ENCODE data around the gene ZMYND11.

The ZMYND11 gene

DNA sequence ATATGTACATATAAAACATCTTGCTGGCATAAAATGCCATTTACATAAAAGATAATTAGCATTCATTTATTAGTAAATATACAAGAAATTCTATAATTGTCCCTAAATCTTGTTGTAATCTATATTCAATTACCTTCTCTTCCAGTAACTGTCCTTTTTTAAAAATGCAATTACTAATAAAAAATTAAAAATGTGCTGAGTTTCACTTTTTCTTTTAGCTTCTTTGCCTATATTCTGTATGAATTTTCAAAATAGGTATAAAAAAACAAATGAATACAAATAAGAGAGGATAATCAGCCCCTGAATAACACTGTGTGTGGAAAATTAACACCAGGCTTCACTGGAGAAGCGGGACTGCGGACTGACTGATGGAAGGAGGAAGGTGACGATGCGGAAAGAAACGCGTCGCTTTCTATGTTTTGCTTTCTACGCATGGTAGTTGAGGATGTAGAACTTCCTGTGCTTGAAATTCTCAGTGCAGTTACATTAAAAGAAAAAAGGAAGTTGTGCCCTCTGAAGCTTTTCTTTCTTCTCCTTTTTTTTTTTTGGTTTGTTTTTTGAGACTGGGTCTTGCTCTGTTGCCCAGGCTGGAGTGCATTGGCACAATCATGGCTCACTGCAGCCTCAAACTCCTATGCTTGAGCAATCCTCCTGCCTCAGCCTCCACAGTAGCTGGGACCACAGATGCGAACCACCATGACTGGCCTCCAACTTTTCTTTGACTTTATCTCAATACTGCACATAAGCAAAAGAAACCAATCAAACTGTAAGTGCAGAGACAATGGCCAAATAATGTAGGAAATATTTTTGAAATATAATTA, 7.4 kb upstream of the ZMYND11 start:
- no peak for DNase-seq
- in situ Hi-C loops (cut with HindIII; ENCODE audit: low pct_ligation_motif_present, low pct_unique_long_range_greater_than_20kb, low sequenced_read_pairs) = no loop called here

DNA sequence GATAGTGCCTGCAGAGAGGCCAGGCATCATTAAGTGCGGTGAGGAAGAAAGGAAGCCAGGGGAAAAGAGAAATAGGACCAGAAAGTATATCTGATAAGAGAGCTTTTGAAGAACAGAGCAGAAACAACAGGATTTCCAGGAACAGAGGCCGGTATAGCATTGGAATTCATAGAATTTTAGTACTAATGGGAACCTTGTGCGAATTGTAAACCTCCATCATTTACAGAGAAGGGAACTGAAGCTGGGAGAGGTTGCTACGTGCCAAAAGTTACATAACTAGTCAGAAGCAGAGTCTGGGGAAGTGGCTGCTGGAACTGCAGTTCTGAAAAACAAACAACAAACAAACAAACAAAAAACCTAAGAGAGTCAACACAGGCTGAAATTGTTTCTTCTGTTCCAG, 5.4 kb upstream of the ZMYND11 start:
- no peak for DNase-seq
- in situ Hi-C loops (cut with HindIII; ENCODE audit: low pct_ligation_motif_present, low pct_unique_long_range_greater_than_20kb, low sequenced_read_pairs) = no loop called here

DNA sequence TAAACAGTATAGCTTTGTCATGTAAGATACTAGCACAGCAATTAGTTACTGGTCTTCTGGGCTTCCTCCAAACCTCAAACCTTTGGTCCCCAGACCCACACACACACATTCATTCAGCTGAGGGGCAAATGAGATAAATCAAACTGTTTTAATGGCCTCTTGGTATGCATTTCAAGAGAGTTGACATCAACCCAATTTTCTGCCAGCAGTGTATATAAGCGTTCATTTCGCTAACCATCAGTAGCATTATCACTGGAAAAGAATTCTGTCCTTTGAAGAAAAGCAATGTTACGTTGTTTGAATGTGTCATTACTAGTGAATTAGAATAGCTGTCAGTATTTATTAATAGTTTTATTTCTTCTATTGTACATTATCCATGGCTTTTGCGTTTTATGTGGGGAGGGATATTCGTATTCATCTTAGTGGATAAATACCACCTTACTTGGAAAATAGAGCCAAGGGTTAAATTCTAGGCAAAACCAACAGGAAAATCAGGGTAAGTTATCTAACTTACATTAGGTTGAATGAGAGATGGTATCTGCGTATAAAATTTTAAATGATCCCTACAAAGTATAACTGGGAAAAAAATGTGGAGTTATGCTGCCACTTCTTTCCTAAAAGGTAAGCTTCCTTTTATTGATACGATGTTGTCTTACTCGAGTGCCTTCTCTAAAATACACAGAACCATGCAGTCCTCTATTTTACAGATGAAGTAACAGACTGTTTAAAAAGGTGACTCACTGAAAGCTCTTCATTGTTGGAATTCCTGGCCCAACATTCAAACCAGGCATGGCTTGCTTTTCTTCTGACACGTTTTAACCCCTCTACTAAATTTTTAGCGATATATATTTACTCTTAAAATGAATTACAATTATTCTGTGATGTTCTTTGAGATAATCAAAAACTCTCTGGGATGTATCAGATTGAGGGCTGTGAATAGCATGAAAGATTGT, 2.0 kb upstream of the ZMYND11 start:
- DNase-seq = peak; percentile 88

DNA sequence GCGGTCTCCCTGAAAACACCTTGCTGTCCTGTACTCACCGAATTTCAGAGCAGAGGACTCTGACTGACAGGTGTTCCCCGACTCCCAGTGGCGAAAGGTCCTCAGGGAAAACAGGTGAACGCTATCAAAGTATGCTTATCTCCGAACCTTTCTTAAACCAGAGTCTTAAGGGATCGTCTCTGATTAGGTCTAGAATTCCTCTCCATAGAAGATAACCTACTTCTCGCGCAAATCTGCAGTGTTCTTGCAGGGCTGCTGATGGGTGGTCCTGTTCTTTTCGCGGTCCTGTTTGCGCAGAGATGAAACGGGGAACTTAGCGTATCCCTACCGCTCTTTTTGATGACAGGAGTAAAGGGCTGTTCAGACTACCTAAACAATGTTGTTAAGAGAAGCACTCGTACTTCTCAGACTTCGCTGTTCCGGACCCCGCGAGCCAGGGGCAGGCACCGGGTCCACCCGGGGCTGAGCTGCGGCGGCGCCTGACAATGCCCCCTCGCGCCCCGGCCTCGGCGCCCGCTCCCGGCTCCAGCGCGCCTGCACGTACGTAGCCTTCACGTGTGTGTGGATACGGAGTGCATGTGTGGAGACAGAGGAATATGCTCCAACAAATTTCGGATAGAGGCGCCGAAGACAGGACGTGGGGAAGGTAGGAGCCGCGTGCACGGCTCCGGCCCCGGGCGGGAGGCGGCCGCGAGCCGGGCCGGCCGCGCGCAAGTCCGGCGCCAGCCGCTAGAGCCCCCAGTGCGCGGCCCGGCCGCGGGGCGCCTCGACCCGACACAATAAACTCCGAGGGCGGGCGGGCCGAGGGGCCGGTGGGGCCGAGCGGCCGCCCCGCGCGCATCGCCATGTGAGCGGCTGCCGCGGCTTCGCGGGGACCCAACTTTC, 766 bp upstream of the ZMYND11 start:
- in situ Hi-C loops (cut with HindIII; ENCODE audit: low pct_ligation_motif_present, low pct_unique_long_range_greater_than_20kb, low sequenced_read_pairs) = no loop called here
- peak; percentile 23 for DNase-seq

More for the DNA sequence above, 2.0 kb upstream of the ZMYND11 start:
- in situ Hi-C loops (cut with HindIII; ENCODE audit: low pct_ligation_motif_present, low pct_unique_long_range_greater_than_20kb, low sequenced_read_pairs) = no loop called here

DNA sequence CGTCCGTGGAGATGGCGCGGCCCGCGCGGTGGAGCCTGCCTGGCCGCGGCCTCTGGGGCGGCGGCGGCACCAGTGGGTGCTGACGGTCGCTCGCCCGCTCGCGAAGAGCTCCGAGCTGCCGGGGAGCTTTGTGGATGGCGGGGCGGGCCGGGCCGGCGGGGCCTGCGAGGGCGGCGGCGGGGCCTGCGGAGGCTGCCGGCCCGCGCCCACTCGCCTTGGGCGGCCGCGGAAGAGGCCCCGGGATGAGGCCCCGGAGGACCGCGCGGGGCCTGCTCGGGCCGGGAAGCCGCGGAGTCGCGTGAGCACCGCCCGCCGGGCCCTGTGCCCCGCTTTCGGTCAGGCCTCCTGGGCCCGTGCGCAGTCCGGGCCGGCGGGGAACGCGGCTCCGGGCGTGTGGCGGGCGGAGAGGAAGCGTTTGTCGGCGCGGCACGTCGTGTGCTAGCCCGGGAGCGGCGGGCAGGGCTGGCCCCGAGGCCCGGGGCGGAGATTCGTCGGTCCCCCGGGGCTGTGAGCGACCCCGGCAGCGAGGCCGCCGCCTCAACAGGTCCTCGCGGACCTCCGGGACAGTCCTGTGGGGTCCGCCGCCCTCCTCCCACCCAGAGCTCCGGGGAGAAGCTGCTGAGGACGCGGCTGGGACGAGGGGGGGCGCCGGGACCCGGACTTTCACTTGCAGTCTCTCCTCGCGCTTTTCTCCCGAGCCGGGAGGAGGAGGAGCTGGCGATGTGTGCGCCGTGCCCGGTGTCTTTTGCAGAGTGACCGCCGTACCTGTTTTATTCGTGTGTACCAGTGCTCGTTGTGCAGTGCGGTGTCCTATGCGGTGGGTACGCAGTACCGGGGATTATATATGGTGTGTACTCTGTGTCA, 578 bp downstream of the ZMYND11 start:
- peak; percentile 49 for DNase-seq
- in situ Hi-C loops (cut with HindIII; ENCODE audit: low pct_ligation_motif_present, low pct_unique_long_range_greater_than_20kb, low sequenced_read_pairs) = no loop called here

DNA sequence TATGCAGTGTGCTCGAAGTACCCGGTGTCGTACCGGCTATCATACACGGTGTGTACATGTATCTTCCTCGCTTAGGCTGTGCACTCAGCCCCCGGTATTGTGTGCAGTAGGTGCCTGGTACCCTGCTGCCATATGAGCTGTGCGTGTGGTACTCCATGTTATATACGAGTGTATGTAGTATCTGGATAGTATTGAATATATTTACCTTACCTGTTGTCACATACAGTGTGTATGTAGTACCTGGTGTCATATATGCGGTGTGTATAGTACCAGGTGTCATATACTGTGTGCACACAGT, 1.2 kb downstream of the ZMYND11 start:
- no peak for DNase-seq
- in situ Hi-C loops (cut with HindIII; ENCODE audit: low pct_ligation_motif_present, low pct_unique_long_range_greater_than_20kb, low sequenced_read_pairs) = no loop called here

DNA sequence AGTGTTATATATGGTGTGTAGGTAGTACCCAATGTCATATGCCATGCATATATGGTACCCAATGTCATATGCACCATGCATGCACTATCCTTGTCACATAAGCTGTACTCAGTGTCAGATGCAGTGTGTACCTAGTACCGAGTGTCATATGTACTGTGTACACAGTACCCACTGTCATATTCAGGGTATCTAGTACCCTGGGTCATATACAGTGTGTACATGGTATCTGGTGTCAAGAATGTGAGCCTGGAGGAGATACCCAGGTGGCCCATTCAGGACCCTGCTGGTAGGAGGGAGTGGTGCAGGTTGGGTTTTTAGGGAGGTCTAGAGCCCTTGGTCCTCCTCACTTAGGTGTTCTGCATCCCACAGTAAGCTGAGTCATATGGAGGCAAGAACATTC, 1.8 kb downstream of the ZMYND11 start:
- in situ Hi-C loops (cut with HindIII; ENCODE audit: low pct_ligation_motif_present, low pct_unique_long_range_greater_than_20kb, low sequenced_read_pairs) = no loop called here
- peak; percentile 44 for DNase-seq

DNA sequence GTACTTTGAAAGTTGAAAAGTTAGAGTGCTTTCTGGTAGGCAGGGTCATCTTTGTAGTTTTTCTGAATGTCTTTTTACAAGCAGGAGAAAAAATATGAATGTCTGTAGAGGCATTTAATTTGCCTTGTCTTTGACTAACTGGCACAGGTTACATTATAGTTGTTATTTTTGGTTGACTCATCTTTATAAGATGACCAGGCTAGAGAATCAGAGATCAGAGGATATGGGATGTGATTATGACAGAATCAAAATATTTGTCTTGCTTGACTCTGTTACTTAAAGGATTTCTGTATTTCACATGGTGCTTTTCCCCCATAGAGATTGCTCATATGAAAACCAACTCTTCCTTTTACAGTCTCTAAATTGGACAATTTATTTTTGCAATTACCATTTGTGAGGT, 2.4 kb downstream of the ZMYND11 start:
- in situ Hi-C loops (cut with HindIII; ENCODE audit: low pct_ligation_motif_present, low pct_unique_long_range_greater_than_20kb, low sequenced_read_pairs) = no loop called here
- no peak for DNase-seq

DNA sequence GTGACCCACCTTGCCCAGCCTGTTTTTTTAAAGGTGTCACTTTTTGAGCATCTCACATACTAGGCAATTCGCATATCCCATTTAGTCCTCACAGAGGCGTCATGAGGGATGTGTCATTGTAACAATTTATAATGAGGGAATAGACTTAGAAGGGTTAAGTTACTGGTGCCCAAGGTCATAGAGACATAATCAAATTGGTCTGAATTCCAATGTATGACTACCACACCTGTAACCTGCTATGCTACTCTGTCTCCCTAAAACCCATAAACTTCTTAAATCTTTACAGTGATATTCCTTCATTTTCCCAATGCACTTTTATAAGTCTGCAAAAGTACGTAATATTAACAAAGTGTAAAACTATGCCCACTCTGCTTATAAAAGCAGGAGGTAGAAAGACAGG, 7.1 kb downstream of the ZMYND11 start:
- in situ Hi-C loops (cut with HindIII; ENCODE audit: low pct_ligation_motif_present, low pct_unique_long_range_greater_than_20kb, low sequenced_read_pairs) = no loop called here
- no peak for DNase-seq

DNA sequence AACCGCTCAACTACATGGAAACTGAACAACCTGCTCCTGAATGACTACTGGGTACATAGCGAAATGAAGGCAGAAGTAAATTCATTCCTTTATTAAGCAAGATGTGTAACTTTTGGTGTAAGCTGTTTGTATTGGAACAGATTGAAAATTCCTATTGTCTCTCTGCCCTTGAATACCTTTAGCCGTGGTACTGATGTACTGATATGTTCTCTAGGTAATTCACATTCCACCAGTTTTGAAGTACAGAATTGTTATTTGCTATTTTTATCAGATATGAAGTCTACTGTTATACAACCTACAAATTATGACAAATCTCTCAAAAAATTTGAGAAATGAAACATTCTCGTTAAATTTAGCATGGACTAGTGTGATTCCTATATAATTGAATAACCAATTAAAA, 17.7 kb downstream of the ZMYND11 start:
- DNase-seq = no peak
- in situ Hi-C loops (cut with HindIII; ENCODE audit: low pct_ligation_motif_present, low pct_unique_long_range_greater_than_20kb, low sequenced_read_pairs) = no loop called here

DNA sequence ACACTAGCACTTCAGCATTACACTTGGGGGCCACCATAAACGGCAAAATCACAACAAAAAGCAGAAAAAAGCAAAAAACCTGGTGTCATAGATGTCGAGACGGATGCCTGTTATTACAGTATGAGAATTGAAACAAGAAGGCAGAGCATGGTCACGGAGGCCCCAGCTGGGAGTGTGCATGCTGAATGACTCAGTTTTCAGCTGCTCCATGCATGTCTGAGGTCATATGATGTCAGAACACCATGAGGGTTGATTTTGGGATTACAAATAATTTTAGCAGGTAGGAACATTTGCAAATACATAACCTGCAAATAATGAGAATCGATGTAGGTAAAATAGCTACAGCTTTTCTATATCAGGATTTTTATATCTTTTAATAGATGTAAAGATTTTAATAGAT, 19.1 kb downstream of the ZMYND11 start:
- no peak for DNase-seq
- in situ Hi-C loops (cut with HindIII; ENCODE audit: low pct_ligation_motif_present, low pct_unique_long_range_greater_than_20kb, low sequenced_read_pairs) = no loop called here

DNA sequence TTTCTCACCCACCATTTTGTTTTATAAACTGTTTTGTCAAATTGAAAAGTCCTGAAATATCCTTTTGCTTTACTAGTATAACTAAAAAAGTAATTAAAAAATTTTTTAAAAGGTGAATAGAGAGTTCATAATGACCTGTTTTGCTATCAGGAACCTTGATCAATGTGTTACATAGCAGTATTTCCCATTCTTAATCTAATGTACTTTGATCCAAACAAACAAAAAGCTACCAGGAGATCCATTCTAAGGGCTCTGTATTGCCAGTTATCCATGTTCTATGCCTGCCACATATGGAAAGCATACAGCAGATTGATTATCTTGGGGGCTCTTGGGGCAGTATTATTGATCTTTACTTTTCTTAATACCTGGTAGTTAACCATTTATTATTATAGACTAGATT, 32.1 kb downstream of the ZMYND11 start:
- in situ Hi-C loops (cut with HindIII; ENCODE audit: low pct_ligation_motif_present, low pct_unique_long_range_greater_than_20kb, low sequenced_read_pairs) = no loop called here
- DNase-seq = no peak

DNA sequence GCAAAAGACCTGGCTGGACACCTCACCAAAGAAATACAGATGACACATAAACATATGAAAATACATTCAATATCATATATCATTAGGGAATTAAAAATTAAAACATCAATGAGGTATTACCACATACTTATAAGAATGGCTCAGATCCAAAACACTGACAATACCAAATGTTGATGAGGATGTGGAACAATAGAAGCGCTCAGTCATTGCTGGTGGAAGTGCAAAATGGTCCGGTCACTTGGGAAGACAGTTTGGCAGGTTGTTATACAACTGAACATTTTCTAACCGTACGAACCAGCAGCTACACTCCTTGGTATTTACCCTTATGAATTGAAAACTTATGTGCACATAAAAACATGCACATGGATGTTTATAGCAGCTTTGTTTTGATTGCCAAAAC, 38.5 kb downstream of the ZMYND11 start:
- in situ Hi-C loops (cut with HindIII; ENCODE audit: low pct_ligation_motif_present, low pct_unique_long_range_greater_than_20kb, low sequenced_read_pairs) = no loop called here
- DNase-seq = no peak

DNA sequence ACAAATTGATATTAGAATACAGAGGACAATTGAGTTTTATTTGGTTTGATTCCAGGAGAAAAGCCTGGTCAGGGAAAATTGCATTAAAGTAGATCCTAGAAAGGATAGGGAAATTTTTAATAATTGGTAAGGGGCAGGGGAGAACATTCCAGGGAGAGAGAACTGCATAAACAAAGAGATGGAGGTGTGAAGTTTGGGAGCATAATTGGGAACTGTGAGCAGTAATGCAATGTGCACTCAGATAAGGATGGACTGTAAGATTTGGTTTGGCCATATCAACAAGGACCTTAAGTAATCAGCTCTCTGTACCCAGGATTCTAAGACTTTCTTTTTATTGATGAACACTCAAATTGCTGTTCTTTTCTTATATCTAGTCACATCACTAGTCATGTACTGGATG, 41.4 kb downstream of the ZMYND11 start:
- DNase-seq = no peak
- in situ Hi-C loops (cut with HindIII; ENCODE audit: low pct_ligation_motif_present, low pct_unique_long_range_greater_than_20kb, low sequenced_read_pairs) = no loop called here

DNA sequence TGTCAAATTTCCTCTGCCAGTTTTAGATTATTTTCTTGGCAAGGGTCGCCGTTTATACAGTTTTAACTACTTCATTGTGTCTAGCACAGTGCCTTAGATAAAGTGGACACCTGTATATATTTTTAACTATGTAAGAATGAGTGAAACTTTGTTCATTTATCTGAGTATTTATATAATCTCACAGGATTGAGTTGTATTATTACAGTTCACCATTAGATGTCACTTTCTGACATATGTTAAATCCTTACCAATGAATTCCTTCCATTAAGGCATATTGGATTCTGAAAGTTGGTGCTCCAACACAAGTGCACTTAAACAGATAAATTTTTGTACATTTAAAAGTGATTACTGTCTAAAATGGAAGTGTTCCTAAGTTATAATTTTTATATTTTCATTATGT, 43.0 kb downstream of the ZMYND11 start:
- in situ Hi-C loops (cut with HindIII; ENCODE audit: low pct_ligation_motif_present, low pct_unique_long_range_greater_than_20kb, low sequenced_read_pairs) = no loop called here
- DNase-seq = peak; percentile 47

DNA sequence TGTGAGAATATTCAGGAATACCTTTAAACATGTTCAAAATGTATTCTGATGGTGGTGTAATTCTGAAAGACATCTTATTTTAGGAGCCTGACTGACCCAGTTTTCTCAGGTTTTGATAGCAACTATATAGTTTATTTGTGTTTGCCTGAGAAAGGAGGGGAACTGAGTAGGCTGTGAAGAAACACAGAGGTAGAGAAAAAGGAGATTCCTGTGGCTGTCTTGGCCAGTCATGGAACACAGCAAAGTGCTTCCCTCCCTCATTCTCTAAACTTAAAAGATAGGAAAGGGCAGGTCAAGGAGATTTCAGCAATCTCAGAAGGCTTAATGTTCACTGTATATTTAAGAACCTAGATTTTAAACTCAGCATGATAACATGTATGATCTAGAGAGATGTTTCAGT, 43.5 kb downstream of the ZMYND11 start:
- no peak for DNase-seq
- in situ Hi-C loops (cut with HindIII; ENCODE audit: low pct_ligation_motif_present, low pct_unique_long_range_greater_than_20kb, low sequenced_read_pairs) = no loop called here

DNA sequence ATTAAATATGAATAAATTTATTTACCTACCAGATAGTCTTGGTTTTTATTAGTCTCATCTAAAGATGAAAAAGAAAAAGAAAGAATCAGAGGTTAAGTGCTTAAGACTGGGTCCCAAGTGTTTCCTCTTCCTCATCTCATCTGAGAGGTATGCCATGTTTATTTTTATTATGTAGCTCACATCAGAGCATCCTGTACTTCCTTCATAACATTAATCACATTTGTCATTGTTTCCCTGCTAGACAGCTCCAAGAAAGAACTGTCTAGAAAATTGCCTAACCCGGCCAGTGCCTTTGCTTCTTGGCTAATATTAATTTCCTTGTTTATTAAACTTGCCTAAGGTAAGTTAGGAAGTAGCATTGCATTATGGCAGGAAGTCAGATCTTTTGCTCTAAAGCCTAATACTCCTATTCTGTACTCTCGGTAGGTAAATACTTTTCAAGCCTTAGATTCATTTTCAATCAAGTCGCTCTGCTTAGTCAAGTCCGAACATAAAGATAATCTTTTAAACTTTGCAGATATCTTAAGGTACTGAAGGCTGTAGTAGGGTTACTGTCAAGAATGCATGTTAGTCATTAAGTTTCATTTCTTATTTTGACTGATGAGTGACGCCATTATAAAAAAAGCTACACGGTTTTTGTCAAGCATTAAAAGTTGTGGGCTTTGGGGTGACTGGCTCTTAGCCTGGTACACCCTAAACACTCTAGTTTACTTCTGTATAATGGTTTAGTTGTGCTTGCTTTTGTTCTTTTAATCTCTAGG, 47.4 kb downstream of the ZMYND11 start:
- no peak for DNase-seq
- in situ Hi-C loops (cut with HindIII; ENCODE audit: low pct_ligation_motif_present, low pct_unique_long_range_greater_than_20kb, low sequenced_read_pairs) = no loop called here

Data from ACHN (cell line).